NCI-H345 treated with DMSO at 0.1 percent for 48 hours (cell line): Measurements from ENCODE around the gene RSPH1.

Experiments used
- DNase-seq: peaks from one replicate; lab custom pipeline; 2025; ENCODE audit not compliant: unreplicated experiment; lab: John Stamatoyannopoulos, UW

The RSPH1 gene

GRCh38 chr21:42467140-42467983 is 28.7 kb downstream of the RSPH1 start:
- no peak for DNase-seq

GRCh38 chr21:42466700-42467099 is 29.3 kb downstream of the RSPH1 start:
- no peak for DNase-seq

- DNase-seq: no peak
These were observed 30.3 kb downstream of the RSPH1 start for GRCh38 chr21:42465803-42466127.

DNA sequence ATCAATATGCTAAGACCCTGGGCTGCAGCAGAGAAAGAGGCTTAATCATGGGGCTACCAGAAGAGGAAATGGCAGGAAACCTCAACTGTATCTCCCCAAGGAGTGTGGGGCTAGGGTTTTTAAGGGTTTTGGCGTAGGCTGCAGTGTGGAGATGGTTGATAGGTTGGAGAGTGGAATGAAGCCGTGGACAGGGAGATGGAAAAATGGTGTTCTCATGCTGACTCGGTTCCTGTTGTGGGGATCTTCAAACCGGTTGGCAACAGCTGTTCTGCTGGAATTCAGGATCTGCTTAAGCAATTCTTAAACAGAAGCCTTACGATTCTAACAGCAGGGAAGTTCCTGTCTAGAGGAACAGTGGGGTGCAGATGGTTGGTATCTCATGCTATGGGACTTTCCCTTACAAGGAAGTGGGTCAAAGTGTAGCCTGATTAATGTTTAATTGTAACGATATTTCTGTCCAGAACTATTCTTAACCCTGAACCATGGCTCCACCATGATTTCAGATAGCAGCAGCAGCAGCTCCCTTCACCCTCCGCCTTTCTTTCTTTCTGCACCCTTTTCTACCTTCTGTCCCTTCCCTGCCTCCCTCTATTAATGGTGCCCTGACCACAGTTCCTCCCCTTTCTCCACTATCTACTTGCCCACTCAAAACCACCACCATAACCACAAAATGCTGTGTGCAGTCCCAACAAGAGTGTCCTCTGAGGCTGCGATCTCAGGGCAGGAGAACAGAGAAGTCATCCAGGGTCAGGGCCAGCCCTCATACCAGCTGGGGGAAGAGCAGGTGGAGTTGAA is 30.8 kb downstream of the RSPH1 start:
- DNase-seq: no peak

- DNase-seq: no peak
These were observed 32.0 kb downstream of the RSPH1 start for GRCh38 chr21:42463861-42464515.

- DNase-seq: peak; percentile 60
These were observed 33.8 kb downstream of the RSPH1 start for GRCh38 chr21:42461881-42462877.

DNA sequence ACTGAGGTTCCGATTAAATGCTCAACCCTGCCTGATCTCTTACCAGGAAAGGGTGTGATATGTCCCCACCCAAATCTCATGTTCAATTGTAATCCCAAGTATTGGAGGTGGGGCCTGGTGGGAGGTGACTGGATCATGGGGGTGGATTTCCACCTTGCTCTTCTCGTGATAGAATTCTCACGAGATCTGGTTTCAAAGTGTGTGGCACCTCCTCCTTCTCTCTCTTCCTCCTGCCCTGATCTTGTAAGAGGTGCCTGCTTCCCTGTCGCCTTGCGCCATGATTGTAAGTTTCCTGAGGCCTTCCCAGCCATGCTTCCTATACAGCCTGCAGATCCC is 34.9 kb downstream of the RSPH1 start:
- no peak for DNase-seq

DNA sequence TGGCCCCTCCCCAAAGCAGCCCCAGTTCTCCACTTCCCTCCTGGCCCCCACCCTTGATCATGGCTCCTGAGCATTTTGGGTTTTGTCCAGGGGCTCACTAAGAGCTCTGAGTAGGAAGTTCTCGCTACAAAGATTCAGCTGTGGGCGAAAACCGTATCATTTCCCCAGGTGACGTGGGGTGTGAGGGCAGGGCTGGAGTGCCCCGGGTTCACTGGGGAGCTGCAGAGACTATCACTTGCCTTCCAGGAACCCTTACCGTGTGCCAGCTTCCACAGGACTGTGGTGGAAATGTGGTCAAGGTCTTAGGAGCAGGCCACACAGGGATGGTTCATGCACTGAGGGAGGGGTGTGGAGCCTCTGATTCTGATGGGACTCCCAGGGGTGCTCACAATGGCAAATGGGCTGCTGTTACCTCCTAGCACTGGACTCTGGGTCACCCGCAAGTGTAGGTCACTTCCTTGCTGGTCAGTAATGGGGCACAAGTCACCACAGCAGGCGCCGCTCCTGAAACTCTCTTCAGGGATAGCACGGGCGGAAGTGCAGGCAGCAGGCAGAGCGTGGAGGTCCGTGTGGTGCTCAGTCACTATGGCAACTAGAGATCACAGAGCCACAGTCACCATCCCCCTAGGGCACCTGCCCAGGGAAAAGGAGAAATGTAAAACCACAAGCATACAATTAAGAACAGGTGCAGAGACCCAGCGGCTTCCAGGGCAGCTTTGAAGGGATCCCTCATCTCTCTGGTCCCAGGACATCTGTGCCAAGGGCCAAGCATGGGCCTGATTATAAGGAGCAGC is 35.4 kb downstream of the RSPH1 start:
- peak; percentile 72 for DNase-seq

GRCh38 chr21:42459546-42460215 is 36.3 kb downstream of the RSPH1 start:
- no peak for DNase-seq

- DNase-seq: no peak
These were observed 37.0 kb downstream of the RSPH1 start for GRCh38 chr21:42459082-42459460.

DNA sequence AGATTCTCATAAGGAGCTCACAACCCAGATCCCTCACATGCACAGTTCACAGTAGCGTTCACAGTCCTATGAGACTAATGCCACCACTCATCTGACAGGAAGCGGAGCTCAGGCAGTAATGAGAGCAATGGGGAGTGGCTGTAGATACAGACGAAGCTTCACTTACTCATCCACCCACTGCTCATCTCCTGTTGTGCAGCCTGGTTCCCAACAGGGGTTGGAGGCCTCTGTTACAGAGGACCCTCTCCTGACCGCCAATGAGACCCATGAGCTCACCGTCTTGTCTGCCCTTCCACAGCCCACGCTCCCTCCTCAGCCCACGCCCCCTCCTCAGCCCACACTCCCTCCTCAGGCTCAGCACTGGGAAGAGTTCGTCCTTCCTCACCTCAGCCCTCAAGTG is 39.6 kb downstream of the RSPH1 start:
- no peak for DNase-seq

DNA sequence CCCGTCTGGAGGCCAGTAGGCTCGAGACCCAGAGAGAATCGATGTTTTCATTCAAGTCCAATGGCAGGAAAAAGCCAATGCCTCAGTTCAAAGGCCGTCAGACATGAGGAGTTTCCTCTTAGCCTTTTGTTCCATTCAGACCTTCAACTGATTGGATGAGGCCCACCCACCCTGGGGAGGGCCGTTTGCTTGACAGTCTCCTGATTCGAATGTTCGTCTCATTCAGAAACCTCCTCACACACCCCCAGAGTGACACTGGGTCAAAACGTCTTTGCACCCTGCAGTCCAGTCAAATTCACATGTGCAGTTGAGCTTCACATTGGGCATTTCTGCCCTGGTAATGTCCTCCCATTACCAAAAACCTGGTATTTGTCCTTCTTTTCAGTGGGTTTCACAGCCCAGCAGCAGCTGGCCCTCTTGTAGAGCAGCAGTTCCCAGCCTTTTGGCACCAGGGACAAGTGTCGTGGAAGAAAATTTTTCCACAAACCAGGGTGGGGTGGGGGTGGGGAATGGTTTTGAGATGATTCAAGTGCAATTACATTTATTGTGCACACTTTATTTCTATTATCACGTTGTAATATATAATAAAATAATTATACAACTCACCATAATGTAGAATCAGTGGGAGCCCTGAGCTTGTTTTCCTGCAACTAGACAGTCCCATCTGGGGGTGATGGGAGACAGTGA is 40.1 kb downstream of the RSPH1 start:
- DNase-seq: no peak

GRCh38 chr21:42455196-42455595 is 40.8 kb downstream of the RSPH1 start:
- no peak for DNase-seq

DNA sequence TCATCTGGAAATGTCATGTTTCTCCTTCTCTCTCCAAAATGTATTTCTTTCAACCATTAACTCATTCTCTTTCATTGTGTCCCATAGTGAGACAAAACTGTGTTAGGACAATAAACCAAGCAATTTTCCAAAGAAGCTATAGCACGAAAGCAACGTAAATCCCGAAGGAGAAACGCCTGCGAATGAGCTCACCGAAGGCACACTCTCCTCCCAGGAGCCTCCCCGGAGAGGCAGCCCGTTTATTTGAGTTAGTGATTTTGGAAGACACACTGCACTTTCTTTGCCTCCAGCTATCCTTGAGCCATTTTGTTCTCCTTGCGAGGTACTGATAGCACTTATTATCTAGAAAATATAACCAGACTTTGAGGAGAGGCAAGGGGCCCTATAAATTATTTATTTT is 41.2 kb downstream of the RSPH1 start:
- DNase-seq: no peak

- no peak for DNase-seq
These were observed 41.9 kb downstream of the RSPH1 start for GRCh38 chr21:42453986-42454570.

GRCh38 chr21:42453224-42453985 is 42.6 kb downstream of the RSPH1 start:
- no peak for DNase-seq

DNA sequence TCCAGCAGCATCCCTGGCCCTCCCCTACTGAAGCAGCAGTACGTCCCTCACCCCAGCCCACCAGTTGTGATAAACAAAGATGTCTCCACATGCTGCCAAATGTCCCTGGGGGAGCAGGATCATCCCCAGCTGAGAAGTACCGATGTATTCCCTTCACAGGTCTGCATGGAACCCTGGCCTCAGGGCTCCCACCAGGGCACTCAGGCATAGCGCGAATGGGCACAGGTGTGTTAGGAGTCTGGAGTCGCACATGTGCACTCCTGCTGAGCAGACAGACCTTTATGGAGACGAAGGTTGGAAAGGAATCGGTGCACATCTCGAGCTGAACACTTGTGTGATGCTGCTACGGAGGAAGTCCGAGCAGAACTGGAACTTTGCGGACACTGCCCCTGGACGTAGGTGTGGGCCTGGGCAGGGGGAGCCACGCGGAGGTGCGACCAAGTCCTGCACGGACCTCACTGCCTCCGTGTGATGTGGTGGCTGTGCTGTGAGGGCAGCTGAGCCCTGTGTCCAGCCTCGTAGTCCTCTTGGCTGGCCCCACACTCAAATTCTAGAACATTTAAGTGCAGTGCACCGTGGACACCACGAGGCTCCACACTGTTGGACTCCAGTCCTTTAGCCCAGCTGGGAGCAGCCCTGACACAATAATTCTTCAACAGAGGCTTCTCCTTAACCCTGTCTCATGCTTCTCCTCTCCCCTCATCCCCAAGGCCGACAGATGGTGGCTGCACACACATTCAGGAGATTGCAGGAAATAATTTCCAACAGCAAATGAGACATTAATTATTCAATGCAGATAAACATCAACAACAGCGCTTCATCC is 43.4 kb downstream of the RSPH1 start:
- DNase-seq: no peak
